ENCODE results near the gene DCAF15.

- TF ChIP-seq POLR2A (IDR thresholded peaks at IDR 0.05) (no peak), CTCF (IDR thresholded peaks at IDR 0.05 in 4 of 5, conservative IDR thresholded peaks at IDR 0.05 in 1 of 5) (no peak)
Observed at GRCh38 chr19:13918726-13919411, 33.4 kb upstream of the DCAF15 start.
